Nephron (organoid): ENCODE results near the gene C1orf52.

Experiments used
- H3K27ac Mint-ChIP-seq, 3 experiments: 2 replicates each; pipeline ENCODE4 v1.8.0; 2020; ENCODE audit warnings: mixed read lengths in 3 of 3, mild to moderate bottlenecking in 2 of 3, moderate library complexity in 1 of 3
- H3K27me3 Mint-ChIP-seq: 2 replicates; pipeline ENCODE4 v1.8.0; 2021; ENCODE audit warnings: low read depth, mild to moderate bottlenecking, moderate library complexity, mixed read lengths
- H3K36me3 Mint-ChIP-seq: 2 replicates; pipeline ENCODE4 v1.8.0; 2020; ENCODE audit warnings: low read depth, mixed read lengths
- H3K4me1 Mint-ChIP-seq: 2 replicates; pipeline ENCODE4 v1.8.0; 2020; ENCODE audit warnings: mixed read lengths
- H3K4me3 Mint-ChIP-seq, 3 experiments: 2 replicates each; pipeline ENCODE4 v1.8.0; 2020; ENCODE audit warnings: mild to moderate bottlenecking in 3 of 3, mixed read lengths in 3 of 3, moderate library complexity in 2 of 3
- H3K9me3 Mint-ChIP-seq: 2 replicates; pipeline ENCODE4 v1.8.0; 2020; ENCODE audit warnings: mixed read lengths
- TF ChIP-seq, protein P1 (sequence below), 3 experiments: fragments of 200-600 bp; sonication (generic); IDR thresholded peaks; one replicate each; pipeline ENCODE4 v1.5.0; 2021; ENCODE audit warnings: antibody characterized with exemption in 3 of 3; ENCODE audit not compliant: unreplicated experiment in 3 of 3

C1orf52 gene

DNA sequence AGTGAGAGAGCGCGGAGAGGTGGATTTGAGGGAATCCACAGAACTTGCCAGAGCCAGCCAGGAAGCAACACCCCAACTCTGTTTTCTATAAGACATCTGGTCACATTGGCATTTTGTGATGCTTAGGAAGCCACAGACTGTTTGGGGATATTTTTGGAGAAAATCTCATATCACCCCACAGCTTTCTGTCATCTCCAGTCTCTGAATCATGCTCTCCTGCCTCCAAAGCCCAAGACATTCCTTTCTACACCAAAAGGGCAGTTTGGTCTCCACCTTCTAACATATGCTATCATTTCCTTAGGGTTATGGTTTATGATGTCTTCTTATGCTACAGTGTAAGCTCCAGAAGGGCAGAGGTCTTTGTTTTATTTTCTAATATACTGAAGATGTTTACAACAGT is 31.4 kb upstream of the C1orf52 start:
- Mint-ChIP-seq H3K27me3 (no peaks in the 10 kb centered on the region), H3K4me1 (peaks cover 7% of the 10 kb centered on the region), H3K9me3 (no peaks in the 10 kb centered on the region), H3K27ac (no peak overlapping the region), H3K36me3 (no peaks in the 10 kb centered on the region), H3K4me3 (no peak overlapping the region)
- TF ChIP-seq, protein P1, sequence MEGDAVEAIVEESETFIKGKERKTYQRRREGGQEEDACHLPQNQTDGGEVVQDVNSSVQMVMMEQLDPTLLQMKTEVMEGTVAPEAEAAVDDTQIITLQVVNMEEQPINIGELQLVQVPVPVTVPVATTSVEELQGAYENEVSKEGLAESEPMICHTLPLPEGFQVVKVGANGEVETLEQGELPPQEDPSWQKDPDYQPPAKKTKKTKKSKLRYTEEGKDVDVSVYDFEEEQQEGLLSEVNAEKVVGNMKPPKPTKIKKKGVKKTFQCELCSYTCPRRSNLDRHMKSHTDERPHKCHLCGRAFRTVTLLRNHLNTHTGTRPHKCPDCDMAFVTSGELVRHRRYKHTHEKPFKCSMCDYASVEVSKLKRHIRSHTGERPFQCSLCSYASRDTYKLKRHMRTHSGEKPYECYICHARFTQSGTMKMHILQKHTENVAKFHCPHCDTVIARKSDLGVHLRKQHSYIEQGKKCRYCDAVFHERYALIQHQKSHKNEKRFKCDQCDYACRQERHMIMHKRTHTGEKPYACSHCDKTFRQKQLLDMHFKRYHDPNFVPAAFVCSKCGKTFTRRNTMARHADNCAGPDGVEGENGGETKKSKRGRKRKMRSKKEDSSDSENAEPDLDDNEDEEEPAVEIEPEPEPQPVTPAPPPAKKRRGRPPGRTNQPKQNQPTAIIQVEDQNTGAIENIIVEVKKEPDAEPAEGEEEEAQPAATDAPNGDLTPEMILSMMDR (IDR thresholded peaks at IDR 0.05; ENCODE audit: unreplicated experiment in 3 of 3): no peak

DNA sequence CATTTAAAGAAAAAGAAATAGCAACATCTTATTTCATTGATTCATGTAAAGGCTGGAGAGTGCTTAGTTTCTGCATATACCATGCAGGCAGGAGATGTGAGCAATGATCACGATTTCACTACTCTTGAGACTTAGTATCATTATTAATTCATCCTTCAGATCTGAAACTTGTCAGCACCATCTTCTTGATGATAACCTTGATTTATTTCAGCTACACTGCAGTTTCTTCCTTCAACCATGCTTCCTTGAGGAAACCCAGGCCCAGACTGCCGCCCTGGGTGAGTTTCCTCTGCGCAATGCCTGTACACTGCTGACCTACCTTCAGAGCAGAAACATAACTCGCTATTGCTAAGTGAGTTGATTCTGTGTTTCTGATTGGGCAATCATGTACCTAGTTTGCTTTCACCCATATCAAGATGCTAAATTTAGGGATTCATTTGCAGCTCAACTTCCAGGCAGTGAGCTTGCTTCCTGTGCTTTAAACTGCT is 30.4 kb upstream of the C1orf52 start:
- Mint-ChIP-seq H3K36me3 (no peaks in the 10 kb centered on the region), H3K27ac (no peak overlapping the region), H3K4me1 (peaks cover 2% of the 10 kb centered on the region), H3K9me3 (no peaks in the 10 kb centered on the region), H3K27me3 (no peaks in the 10 kb centered on the region), H3K4me3 (no peak overlapping the region)
- TF ChIP-seq, protein P1 (IDR thresholded peaks at IDR 0.05; ENCODE audit: unreplicated experiment in 3 of 3): no peak

DNA sequence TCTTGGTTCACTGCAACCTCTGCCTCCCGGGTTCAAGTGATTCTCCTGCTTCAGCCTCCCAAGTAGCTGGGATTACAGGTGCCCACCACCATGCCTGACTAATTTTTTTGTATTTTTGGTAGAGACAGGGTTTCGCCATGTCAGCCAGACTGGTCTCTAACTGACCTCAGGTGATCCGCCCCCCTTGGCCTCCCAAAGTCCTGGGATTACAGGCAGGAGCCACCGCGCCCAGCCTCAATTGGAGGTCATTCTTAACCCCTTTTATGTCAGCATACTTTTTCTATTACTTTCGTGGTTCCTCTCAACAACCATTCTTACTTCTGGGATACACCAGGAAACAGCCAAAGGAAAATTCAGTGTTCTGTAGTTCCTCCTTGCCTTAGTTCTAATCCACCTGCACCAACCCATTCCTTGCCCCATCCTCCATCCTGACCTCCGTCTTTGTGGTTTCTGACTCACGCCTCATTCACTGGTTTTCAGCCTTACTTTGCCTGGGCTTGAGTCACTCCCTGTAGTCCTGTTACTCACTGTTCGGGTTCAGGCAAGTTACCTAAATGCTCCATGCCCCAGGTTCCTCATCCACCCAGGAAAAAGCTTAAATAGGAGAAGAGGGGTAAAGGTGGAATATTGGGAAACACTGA is 29.9 kb upstream of the C1orf52 start:
- Mint-ChIP-seq H3K4me3 (no peak overlapping the region), H3K27ac (no peak overlapping the region), H3K4me1 (no peaks in the 10 kb centered on the region), H3K27me3 (no peaks in the 10 kb centered on the region), H3K9me3 (no peaks in the 10 kb centered on the region), H3K36me3 (no peaks in the 10 kb centered on the region)
- TF ChIP-seq, protein P1 (IDR thresholded peaks at IDR 0.05; ENCODE audit: unreplicated experiment in 3 of 3): no peak

DNA sequence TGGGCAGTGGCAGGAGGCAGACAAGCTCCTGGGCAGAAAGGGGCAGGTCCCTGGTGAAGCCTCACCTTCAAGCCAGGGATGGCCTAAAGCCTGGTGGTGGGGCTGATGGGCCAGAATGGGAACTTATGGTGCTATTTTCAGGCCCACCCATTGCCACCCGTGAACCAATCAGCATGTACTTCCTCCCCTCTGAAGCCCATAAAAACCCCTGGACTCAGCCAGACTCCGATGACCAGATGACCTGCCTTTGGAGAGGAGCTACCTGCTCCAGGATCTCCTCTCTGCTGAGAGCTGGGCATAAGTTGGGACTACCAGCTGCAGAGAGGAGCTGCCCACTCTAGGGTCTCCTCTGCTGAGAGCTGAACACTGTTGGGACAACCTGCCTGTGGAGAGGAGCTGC is 24.7 kb upstream of the C1orf52 start:
- no peak overlapping the region for H3K27ac Mint-ChIP-seq

DNA sequence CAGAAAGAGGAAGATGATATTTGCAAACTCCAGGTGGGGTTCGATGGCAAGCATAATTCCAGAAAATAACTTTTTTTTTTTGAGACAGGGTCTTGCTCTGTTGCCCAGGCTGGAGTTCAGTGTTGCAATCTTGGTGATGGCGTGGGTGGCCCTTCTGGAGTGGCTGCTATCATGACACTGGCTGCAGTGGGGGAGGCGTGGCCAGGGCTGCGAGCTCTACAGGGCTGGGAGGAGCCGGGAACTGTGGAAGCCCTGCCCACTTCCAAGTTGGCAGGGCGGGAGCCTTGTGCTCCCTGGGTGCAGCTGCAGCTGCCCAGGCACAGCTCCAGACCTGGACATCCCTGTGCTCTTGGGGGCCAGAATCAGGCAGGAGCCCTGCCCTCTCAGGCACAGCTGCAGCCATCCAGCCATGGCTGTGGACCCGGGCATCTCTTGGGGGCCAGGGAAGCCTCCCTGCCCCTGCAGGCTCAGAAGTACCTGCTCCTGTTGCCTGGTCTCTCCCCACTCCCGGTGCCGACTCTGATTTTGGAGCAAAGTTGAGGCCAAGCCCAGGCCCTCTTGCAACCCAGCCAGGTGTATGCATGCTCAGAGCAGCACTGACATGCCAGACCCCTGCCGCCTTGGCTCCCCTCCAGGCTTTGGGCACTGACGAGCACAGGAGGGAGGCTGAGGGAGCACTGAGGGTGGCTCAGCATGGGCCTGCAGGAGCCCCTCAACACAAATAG is 24.2 kb upstream of the C1orf52 start:
- no peak overlapping the region for H3K27ac Mint-ChIP-seq
- H3K4me3 Mint-ChIP-seq: no peak overlapping the region
- TF ChIP-seq, protein P1 (IDR thresholded peaks at IDR 0.05; ENCODE audit: unreplicated experiment in 3 of 3): no peak
- no peaks in the 10 kb centered on the region for H3K27me3 Mint-ChIP-seq
- peaks cover 5% of the 10 kb centered on the region for H3K4me1 Mint-ChIP-seq
- no peaks in the 10 kb centered on the region for H3K36me3 Mint-ChIP-seq
- no peaks in the 10 kb centered on the region for H3K9me3 Mint-ChIP-seq

More for the DNA sequence above, 24.7 kb upstream of the C1orf52 start:
- Mint-ChIP-seq H3K4me3 (no peak overlapping the region), H3K4me1 (no peaks in the 10 kb centered on the region), H3K27me3 (no peaks in the 10 kb centered on the region), H3K9me3 (no peaks in the 10 kb centered on the region), H3K36me3 (no peaks in the 10 kb centered on the region)
- TF ChIP-seq, protein P1 (IDR thresholded peaks at IDR 0.05; ENCODE audit: unreplicated experiment in 3 of 3): no peak
